Fibroblast of pulmonary artery (primary cell): ENCODE measurements around the gene ZSWIM6.

Experiments used
- DNase-seq: peaks from one replicate; pipeline ENCODE4 v3.0.0-alpha.2; 2010; ENCODE audit warnings: low read depth
- H3K4me3 ChIP-seq: replicated peaks from 2 replicates; pipeline ENCODE4 v1.5.1; 2011; ENCODE audit warnings: low read depth, mild to moderate bottlenecking, control low read depth, low read length, moderate library complexity
- TF ChIP-seq, protein P1 (sequence below): IDR thresholded peaks from 2 replicates; pipeline ENCODE4 v1.5.1; 2011; ENCODE audit warnings: mild to moderate bottlenecking, control low read depth, low read length, inconsistent platforms; ENCODE audit errors: missing control alignments

Gene ZSWIM6

DNA sequence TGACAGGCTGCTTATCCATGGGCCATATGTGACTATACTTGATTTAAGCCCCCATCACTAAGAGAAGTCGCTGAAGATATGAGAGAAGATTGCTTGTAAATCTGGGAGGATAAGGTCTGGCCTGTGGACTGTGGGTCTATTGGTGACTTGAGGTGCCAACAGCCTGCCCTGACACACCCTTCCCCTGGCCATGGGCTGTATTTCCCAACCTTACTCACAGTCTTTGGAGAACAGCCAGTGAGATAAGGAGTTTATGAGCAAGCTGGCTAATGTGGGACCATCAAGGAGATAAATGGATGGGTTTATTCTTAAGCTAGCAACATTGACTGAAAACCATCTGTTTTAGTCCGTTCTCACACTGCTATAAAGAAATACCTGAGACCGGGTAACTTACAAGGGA, 231.3 kb downstream of the ZSWIM6 start:
- peak; percentile 40 for DNase-seq
- TF ChIP-seq, protein P1, sequence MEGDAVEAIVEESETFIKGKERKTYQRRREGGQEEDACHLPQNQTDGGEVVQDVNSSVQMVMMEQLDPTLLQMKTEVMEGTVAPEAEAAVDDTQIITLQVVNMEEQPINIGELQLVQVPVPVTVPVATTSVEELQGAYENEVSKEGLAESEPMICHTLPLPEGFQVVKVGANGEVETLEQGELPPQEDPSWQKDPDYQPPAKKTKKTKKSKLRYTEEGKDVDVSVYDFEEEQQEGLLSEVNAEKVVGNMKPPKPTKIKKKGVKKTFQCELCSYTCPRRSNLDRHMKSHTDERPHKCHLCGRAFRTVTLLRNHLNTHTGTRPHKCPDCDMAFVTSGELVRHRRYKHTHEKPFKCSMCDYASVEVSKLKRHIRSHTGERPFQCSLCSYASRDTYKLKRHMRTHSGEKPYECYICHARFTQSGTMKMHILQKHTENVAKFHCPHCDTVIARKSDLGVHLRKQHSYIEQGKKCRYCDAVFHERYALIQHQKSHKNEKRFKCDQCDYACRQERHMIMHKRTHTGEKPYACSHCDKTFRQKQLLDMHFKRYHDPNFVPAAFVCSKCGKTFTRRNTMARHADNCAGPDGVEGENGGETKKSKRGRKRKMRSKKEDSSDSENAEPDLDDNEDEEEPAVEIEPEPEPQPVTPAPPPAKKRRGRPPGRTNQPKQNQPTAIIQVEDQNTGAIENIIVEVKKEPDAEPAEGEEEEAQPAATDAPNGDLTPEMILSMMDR: no peak
- H3K4me3 ChIP-seq: no peak overlapping the region

DNA sequence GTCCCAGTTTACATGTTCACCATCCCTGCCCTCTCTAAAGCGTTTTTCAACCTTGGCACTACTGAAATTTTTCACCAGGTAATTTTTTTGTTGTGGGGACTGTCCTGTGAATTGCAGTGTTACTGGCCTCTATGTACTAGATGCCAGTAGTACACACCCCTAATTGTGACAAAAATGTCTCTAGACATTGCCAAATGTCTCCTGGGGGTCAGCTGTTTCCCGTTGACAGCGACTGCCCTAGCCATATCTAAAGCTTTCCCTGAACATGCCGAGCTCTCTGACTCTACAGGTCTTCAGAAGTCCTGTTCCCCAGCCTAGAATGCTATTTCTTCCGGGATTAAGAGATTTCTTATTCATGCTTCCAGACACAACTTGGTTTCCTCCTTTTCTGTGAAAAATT, 235.3 kb downstream of the ZSWIM6 start:
- no peak overlapping the region for H3K4me3 ChIP-seq
- TF ChIP-seq, protein P1: no peak
- no peak for DNase-seq

DNA sequence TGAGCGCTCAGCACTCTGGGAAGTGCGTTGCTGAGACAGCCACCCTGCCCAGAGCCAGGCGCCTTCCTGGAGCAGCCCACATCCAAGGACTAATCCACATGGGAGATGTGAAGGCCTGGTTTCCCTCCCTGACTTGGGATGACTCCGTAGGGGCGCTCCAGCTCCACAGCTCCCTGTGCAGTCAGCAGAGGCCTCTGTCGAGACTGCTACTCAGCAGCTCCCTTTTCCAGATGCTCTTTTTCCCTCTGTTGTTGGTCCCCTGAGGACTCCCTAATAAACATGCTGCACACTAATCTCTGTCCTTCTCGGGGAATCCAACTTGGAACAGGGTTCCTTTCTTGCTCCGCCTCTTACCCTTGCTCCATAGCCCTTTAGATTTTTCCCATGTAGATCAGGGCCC, 237.3 kb downstream of the ZSWIM6 start:
- TF ChIP-seq, protein P1: no peak
- H3K4me3 ChIP-seq: no peak overlapping the region
- no peak for DNase-seq

DNA sequence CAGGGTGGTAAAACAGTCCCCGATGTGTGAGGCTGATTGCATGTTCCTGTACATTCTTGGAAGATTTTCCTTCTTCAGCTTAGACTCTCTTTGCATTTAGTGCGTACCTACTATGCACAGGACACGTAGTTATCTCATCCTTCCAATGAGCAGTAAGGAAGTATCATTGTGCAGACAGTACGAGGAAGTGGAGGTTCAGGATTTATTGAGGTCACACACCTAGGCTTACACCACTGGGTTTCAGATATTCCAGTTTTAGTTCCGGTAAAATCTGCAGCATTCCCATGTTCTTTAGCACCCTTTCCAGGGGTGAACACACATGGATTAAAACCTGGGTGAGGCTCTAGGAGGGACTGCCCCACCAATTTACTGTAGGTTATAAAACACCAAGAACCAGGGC, 238.7 kb downstream of the ZSWIM6 start:
- TF ChIP-seq, protein P1: no peak
- H3K4me3 ChIP-seq: no peak overlapping the region
- no peak for DNase-seq

DNA sequence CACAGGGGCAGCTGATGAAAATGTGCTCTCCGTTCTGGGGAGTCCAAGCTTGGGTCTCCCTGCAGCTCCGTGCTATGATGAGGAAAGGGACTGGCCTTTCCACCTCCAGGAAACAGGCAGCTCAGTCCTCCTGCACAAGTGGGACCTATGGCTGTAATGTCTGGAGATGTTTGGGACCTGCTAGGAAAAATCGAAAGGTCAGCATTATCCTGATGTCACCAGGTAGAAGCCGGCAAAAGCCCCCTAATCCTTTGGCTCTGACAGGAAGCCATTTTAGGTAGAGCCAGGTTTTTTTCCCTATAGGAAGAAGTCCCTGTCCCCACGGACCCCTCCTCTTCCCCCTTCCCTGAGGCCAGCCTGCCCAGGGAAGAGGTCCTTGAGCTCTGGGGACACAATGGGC, 240.9 kb downstream of the ZSWIM6 start:
- TF ChIP-seq, protein P1: no peak
- no peak for DNase-seq
- no peak overlapping the region for H3K4me3 ChIP-seq

DNA sequence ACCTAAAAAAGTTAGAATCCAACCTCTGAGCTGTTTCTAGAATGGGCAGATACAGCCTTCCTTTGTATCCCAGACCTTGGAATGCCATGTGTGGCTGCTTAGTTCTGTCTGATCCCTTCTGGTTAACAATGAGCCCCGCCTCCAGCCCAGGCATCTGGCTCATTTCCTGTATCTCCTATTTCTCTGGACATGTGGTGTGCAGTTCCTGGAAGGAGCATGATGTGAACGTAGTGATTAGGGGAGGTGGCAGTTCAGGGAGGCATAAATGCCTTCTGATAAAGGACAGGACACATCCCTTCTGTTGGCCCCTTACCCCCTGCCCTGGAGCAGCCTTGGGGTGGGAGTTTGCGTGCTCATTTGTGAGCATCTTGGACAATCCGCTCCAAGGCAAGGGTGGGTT, 243.0 kb downstream of the ZSWIM6 start:
- TF ChIP-seq, protein P1: no peak
- H3K4me3 ChIP-seq: no peak overlapping the region
- DNase-seq: peak; percentile 74

DNA sequence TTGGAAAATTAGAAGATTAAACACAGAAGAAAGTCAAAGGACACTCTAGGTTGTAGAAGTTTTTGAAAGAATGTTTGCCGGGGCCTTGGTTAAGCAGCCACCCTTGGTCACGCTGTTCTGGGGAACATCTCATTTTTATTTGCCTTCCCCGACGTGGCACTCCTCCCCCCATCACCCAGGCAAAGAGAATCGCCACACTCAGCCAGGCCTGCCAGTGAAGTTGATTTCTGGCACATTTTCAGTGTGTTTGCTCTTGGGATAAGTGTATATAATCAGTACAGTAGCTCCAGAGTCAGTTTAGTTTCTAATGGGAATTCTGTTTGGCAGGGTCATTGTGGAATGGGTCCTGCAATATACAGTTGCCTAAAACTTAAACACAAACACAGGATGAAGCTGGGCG, 243.5 kb downstream of the ZSWIM6 start:
- DNase-seq: no peak
- TF ChIP-seq, protein P1: no peak
- no peak overlapping the region for H3K4me3 ChIP-seq
